BJ (cell line): ENCODE measurements around the gene SFXN5. TPM values are rescaled to one million over a fixed set of nuclear protein-coding genes. Genes with fewer than 3 reads are reported as not detected.

ENCODE experiments used
- CTCF ChIA-PET: fragments of 350-600 bp; formaldehyde crosslinking; extraction: SDS; loops from one replicate; lab custom pipeline; 2021; ENCODE audit warnings: antibody characterized with exemption, inconsistent platforms; lab: Yijun Ruan, JAX
- POLR2A ChIA-PET: fragments of 300-600 bp; sonication (Branson Sonifier 250); formaldehyde crosslinking; extraction: SDS; loops from one replicate; lab custom pipeline; 2021; ENCODE audit warnings: antibody characterized with exemption; lab: Charles Lee
- DNase-seq: peaks from one replicate; pipeline ENCODE4 v3.0.0-alpha.2; 2011; ENCODE audit warnings: low read depth
- H3K27me3 ChIP-seq: 2 replicates; pipeline ENCODE4 v1.6.0; 2011; ENCODE audit warnings: low read length; ENCODE audit not compliant: control insufficient read depth, insufficient read depth
- H3K36me3 ChIP-seq: 2 replicates; pipeline ENCODE4 v1.5.1; 2011; ENCODE audit warnings: low read length; ENCODE audit not compliant: control insufficient read depth, insufficient read depth
- H3K4me3 ChIP-seq: 2 replicates; pipeline ENCODE4 v1.5.1; 2011; ENCODE audit warnings: low read depth, mild to moderate bottlenecking, control low read depth, low read length
- CTCF ChIP-seq: IDR thresholded peaks from 2 replicates; pipeline ENCODE4 v1.5.1; 2011; ENCODE audit warnings: low read depth, mild to moderate bottlenecking, control low read depth, inconsistent platforms, low read length, moderate library complexity; ENCODE audit not compliant: insufficient read depth
- polyA plus RNA-seq: library from polyadenylated mRNA; depleted of rRNA; stranded (reverse); fragments of >200 nt; gene quantifications from 2 replicates; pipeline ENCODE4 v1.2.3, GENCODE V29; 2011

Gene SFXN5
- polyA plus RNA-seq, 1 experiment = 11.5 TPM

GRCh38 chr2:72940361-72940760 lies 131.2 kb downstream of the SFXN5 start:
- no peaks in the 10 kb centered on the region for H3K36me3 ChIP-seq
- DNase-seq = no peak
- POLR2A ChIA-PET = no interaction called here
- TF ChIP-seq CTCF = no peak
- H3K27me3 ChIP-seq = peaks cover 10% of the 10 kb centered on the region
- H3K4me3 ChIP-seq = no peak overlapping the region
- CTCF ChIA-PET = interaction anchor here (0.7 to 2.0 kb wide), 6 partner anchors 13 to 1430 kb away, joined by 3 to 6 read pairs (median 3); no protein-coding TSS in a partner anchor

GRCh38 chr2:72938455-72938854 lies 133.1 kb downstream of the SFXN5 start:
- Histone ChIP-seq H3K36me3 (no peaks in the 10 kb centered on the region), H3K4me3 (no peak overlapping the region), H3K27me3 (peaks cover 10% of the 10 kb centered on the region)
- ChIA-PET CTCF (interaction anchor here (2.1 to 2.3 kb wide), 2 partner anchors 35 to 46 kb away, joined by 7 read pairs; no protein-coding TSS in a partner anchor), POLR2A (no interaction called here)
- TF ChIP-seq CTCF = no peak
- DNase-seq = no peak

- ChIA-PET POLR2A (no interaction called here), CTCF (interaction anchor here (0.6 to 2.1 kb wide), 4 partner anchors 9 to 1592 kb away, joined by 3 to 7 read pairs (median 4); no protein-coding TSS in a partner anchor)
- Histone ChIP-seq H3K36me3 (no peaks in the 10 kb centered on the region), H3K27me3 (peaks cover 12% of the 10 kb centered on the region), H3K4me3 (no peak overlapping the region)
- DNase-seq = no peak
- TF ChIP-seq CTCF = no peak
These were observed 134.2 kb downstream of the SFXN5 start for GRCh38 chr2:72937356-72937669.

GRCh38 chr2:72936660-72937355 lies 134.7 kb downstream of the SFXN5 start:
- TF ChIP-seq CTCF = no peak
- Histone ChIP-seq H3K4me3 (no peak overlapping the region), H3K36me3 (no peaks in the 10 kb centered on the region), H3K27me3 (peaks cover 15% of the 10 kb centered on the region)
- POLR2A ChIA-PET = no interaction called here
- CTCF ChIA-PET = interaction anchor here (1.0 to 2.1 kb wide), 3 partner anchors 9 to 241 kb away, joined by 3 to 7 read pairs (median 4); no protein-coding TSS in a partner anchor
- no peak for DNase-seq

GRCh38 chr2:72935611-72935957 lies 135.9 kb downstream of the SFXN5 start:
- peaks cover 16% of the 10 kb centered on the region for H3K27me3 ChIP-seq
- no peak for TF ChIP-seq CTCF
- CTCF ChIA-PET = interaction anchor here (1.4 to 1.6 kb wide), 2 partner anchors 9 to 48 kb away, joined by 4 to 6 read pairs; partner anchors contain the start of gene SPR
- H3K36me3 ChIP-seq = no peaks in the 10 kb centered on the region
- DNase-seq = no peak
- POLR2A ChIA-PET = no interaction called here
- no peak overlapping the region for H3K4me3 ChIP-seq
